H1 (cell line): ENCODE data around the gene VPS13D.

Experiments
- CTCF ChIP-seq, 3 experiments: IDR thresholded peaks; 1 replicate in 2 of 3; 2 replicates in 1 of 3; pipeline versions ENCODE4 v1.5.1 to v1.6.1; 2011; ENCODE audit warnings: low read length in 3 of 3, mild to moderate bottlenecking in 3 of 3, inconsistent platforms in 2 of 3, low read depth in 1 of 3, moderate library complexity in 1 of 3; ENCODE audit not compliant: insufficient read depth in 1 of 3; ENCODE audit errors: control extremely low read depth in 1 of 3
- MAX ChIP-seq: IDR thresholded peaks from 2 replicates; pipeline ENCODE4 v1.6.1; 2012; ENCODE audit warnings: inconsistent platforms
- POLR2A ChIP-seq, 2 experiments: IDR thresholded peaks; 1 replicate in 1 of 2; 2 replicates in 1 of 2; pipeline ENCODE4 v1.6.1; 2011; ENCODE audit warnings: low read depth in 2 of 2, low read length in 2 of 2, mild to moderate bottlenecking in 2 of 2; ENCODE audit errors: control extremely low read depth in 1 of 2
- POLR2AphosphoS5 ChIP-seq: IDR thresholded peaks from 2 replicates; pipeline ENCODE4 v1.6.1; 2011; ENCODE audit warnings: low read depth, low read length
- SIN3A ChIP-seq, 2 experiments: IDR thresholded peaks in 1 of 2; conservative IDR thresholded peaks in 1 of 2; 2 replicates each; pipeline ENCODE4 v1.6.1; 2011 to 2012; ENCODE audit warnings: low read length in 2 of 2, improper control_type of control experiment in 1 of 2, low read depth in 1 of 2, mild to moderate bottlenecking in 1 of 2
- ZNF274 ChIP-seq: IDR thresholded peaks from 2 replicates; pipeline ENCODE4 v1.7.0; 2012; ENCODE audit warnings: low read length, borderline replicate concordance; ENCODE audit errors: extremely low read depth

- no peak for TF ChIP-seq POLR2AphosphoS5
- no peak for TF ChIP-seq ZNF274
- TF ChIP-seq CTCF (IDR thresholded peaks at IDR 0.05; ENCODE audit: control extremely low read depth in 1 of 3, insufficient read depth in 1 of 3, low read depth in 1 of 3, low read length in 3 of 3) = no peak
- TF ChIP-seq POLR2A (IDR thresholded peaks at IDR 0.05; ENCODE audit: control extremely low read depth in 1 of 2, low read depth in 2 of 2, low read length in 2 of 2) = no peak
- TF ChIP-seq MAX = no peak
- no peak for TF ChIP-seq SIN3A (conservative IDR thresholded peaks at IDR 0.05 in 1 of 2, IDR thresholded peaks at IDR 0.05 in 1 of 2; ENCODE audit: low read depth in 1 of 2, low read length in 2 of 2)
Observed at GRCh38 chr1:12548279-12548972, 318.6 kb downstream of the VPS13D start.
